ENCODE data around the gene SOX6. TPM values are rescaled to one million over a fixed set of nuclear protein-coding genes. Genes with fewer than 3 reads are reported as not detected.

The SOX6 gene
- total RNA-seq, 1 donor from 2014 or later = 36.1 TPM

- no peak for DNase-seq (ENCODE audit: low spot score)
These were observed 353.4 kb downstream of the SOX6 start for GRCh38 chr11:16002942-16003341.

- peak; percentile 15 for DNase-seq (ENCODE audit: low spot score)
These were observed 354.4 kb downstream of the SOX6 start for GRCh38 chr11:16001899-16002426.

- DNase-seq (ENCODE audit: low spot score) = no peak
These were observed 355.2 kb downstream of the SOX6 start for GRCh38 chr11:16001044-16001568.

- DNase-seq (ENCODE audit: low spot score) = no peak
These were observed 356.3 kb downstream of the SOX6 start for GRCh38 chr11:16000065-16000464.

GRCh38 chr11:15993345-15993744 is 363.0 kb downstream of the SOX6 start:
- no peak for DNase-seq (ENCODE audit: low spot score)

GRCh38 chr11:15991215-15991614 is 365.1 kb downstream of the SOX6 start:
- DNase-seq (ENCODE audit: low spot score) = no peak

- no peak for DNase-seq (ENCODE audit: low spot score)
These were observed 366.7 kb downstream of the SOX6 start for GRCh38 chr11:15989685-15990084.

- no peak for DNase-seq (ENCODE audit: low spot score)
These were observed 367.6 kb downstream of the SOX6 start for GRCh38 chr11:15988693-15989231.

- no peak for DNase-seq (ENCODE audit: low spot score)
These were observed 368.3 kb downstream of the SOX6 start for GRCh38 chr11:15988016-15988550.

- DNase-seq (ENCODE audit: low spot score) = no peak
These were observed 369.3 kb downstream of the SOX6 start for GRCh38 chr11:15987046-15987445.

GRCh38 chr11:15985860-15986139 is 370.5 kb downstream of the SOX6 start:
- no peak for DNase-seq (ENCODE audit: low spot score)

GRCh38 chr11:15985127-15985859 is 371.1 kb downstream of the SOX6 start:
- DNase-seq (ENCODE audit: low spot score) = no peak

GRCh38 chr11:15981292-15981691 is 375.1 kb downstream of the SOX6 start:
- DNase-seq (ENCODE audit: low spot score) = no peak

GRCh38 chr11:15977116-15977515 is 379.2 kb downstream of the SOX6 start:
- no peak for DNase-seq (ENCODE audit: low spot score)

- DNase-seq (ENCODE audit: low spot score) = no peak
These were observed 379.8 kb downstream of the SOX6 start for GRCh38 chr11:15976433-15977045.

GRCh38 chr11:15975742-15976141 is 380.6 kb downstream of the SOX6 start:
- no peak for DNase-seq (ENCODE audit: low spot score)

GRCh38 chr11:15972838-15973237 is 383.5 kb downstream of the SOX6 start:
- no peak for DNase-seq (ENCODE audit: low spot score)

- no peak for DNase-seq (ENCODE audit: low spot score)
These were observed 385.2 kb downstream of the SOX6 start for GRCh38 chr11:15971215-15971546.

- DNase-seq (ENCODE audit: low spot score) = no peak
These were observed 385.7 kb downstream of the SOX6 start for GRCh38 chr11:15970506-15971214.

- DNase-seq (ENCODE audit: low spot score) = no peak
These were observed 386.5 kb downstream of the SOX6 start for GRCh38 chr11:15969701-15970329.

GRCh38 chr11:15969281-15969680 is 387.1 kb downstream of the SOX6 start:
- peak; percentile 58 for DNase-seq (ENCODE audit: low spot score)

Measured in mucosa of gallbladder (tissue), 1 donor.